Myocyte (in vitro differentiated cells): Measurements from ENCODE around the gene PPL. TPM values are rescaled to one million over a fixed set of nuclear protein-coding genes. Genes with fewer than 3 reads are reported as not detected.

Experiments used
- DNase-seq: peaks from one replicate; pipeline ENCODE4 v3.0.0-alpha.2; 2012; ENCODE audit warnings: low read depth
- total RNA-seq: library from RNA; depleted of rRNA; stranded (reverse); fragments of >200 nt; gene quantifications from 2 replicates; pipeline ENCODE4 v1.2.3, GENCODE V29; 2014

PPL gene
- total RNA-seq, 1 donor from 2014 or later: 5.9 TPM

GRCh38 chr16:4868535-4868934 is 68.4 kb downstream of the PPL start:
- no peak for DNase-seq

- DNase-seq: no peak
Observed at GRCh38 chr16:4868026-4868425, 68.9 kb downstream of the PPL start.

- no peak for DNase-seq
Observed at GRCh38 chr16:4866586-4866985, 70.4 kb downstream of the PPL start.

- DNase-seq: no peak
Observed at GRCh38 chr16:4865231-4865860, 71.6 kb downstream of the PPL start.

- no peak for DNase-seq
Observed at GRCh38 chr16:4864728-4865127, 72.2 kb downstream of the PPL start.

- no peak for DNase-seq
Observed at GRCh38 chr16:4862639-4863038, 74.3 kb downstream of the PPL start.

GRCh38 chr16:4860727-4861342 is 76.1 kb downstream of the PPL start:
- no peak for DNase-seq

GRCh38 chr16:4859900-4860255 is 77.1 kb downstream of the PPL start:
- DNase-seq: no peak

- DNase-seq: no peak
Observed at GRCh38 chr16:4859190-4859899, 77.6 kb downstream of the PPL start.

- no peak for DNase-seq
Observed at GRCh38 chr16:4855804-4856203, 81.1 kb downstream of the PPL start.

GRCh38 chr16:4855371-4855770 is 81.6 kb downstream of the PPL start:
- DNase-seq: no peak

GRCh38 chr16:4852221-4852872 is 84.6 kb downstream of the PPL start:
- no peak for DNase-seq

- no peak for DNase-seq
Observed at GRCh38 chr16:4850211-4850610, 86.7 kb downstream of the PPL start.

- DNase-seq: peak; percentile 73
Observed at GRCh38 chr16:4847774-4848587, 89.0 kb downstream of the PPL start.

GRCh38 chr16:4846901-4847773 is 89.8 kb downstream of the PPL start, which contains the start of the genes GLYR1 and UBN1:
TSS of gene GLYR1 (minus strand) at chr16:4847288. CDS start at chr16:4847265, 23 bp downstream.
TSS of gene UBN1 (plus strand) at chr16:4847481. CDS start at chr16:4852918, 5,437 bp downstream.
- DNase-seq: peak; percentile 98

GRCh38 chr16:4846503-4846900 is 90.4 kb downstream of the PPL start:
- peak; percentile 64 for DNase-seq

- peak; percentile 63 for DNase-seq
Observed at GRCh38 chr16:4840984-4841383, 96.0 kb downstream of the PPL start.

- DNase-seq: no peak
Observed at GRCh38 chr16:4839942-4840341, 97.0 kb downstream of the PPL start.

- no peak for DNase-seq
Observed at GRCh38 chr16:4837733-4838501, 99.0 kb downstream of the PPL start.
